Ovary (tissue), 9 donors: ENCODE data around the gene DAAM1. TPM values are rescaled to one million over a fixed set of nuclear protein-coding genes. Genes with fewer than 3 reads are reported as not detected.

ENCODE experiments used
- DNase-seq, 5 donors: peaks; one replicate each; pipeline ENCODE4 v3.0.0-alpha.2; 2019 to 2020
- H3K27ac ChIP-seq, 2 donors: fragments of 200-600 bp; one replicate each; pipeline versions ENCODE4 v1.5.1 to v1.8.0; 2019 to 2022
- H3K27me3 ChIP-seq: fragments of 200-600 bp; one replicate; pipeline ENCODE4 v1.8.0; 2022
- H3K36me3 ChIP-seq: fragments of 200-600 bp; sonication (generic); one replicate; pipeline ENCODE4 v1.5.1; 2019
- H3K4me1 ChIP-seq: one replicate; pipeline ENCODE4 v1.8.1; 2013; ENCODE audit warnings: mild to moderate bottlenecking, moderate library complexity; ENCODE audit not compliant: insufficient read depth
- H3K4me3 ChIP-seq: fragments of 200-600 bp; sonication (generic); one replicate; pipeline ENCODE4 v1.5.1; 2017
- H3K9me3 ChIP-seq, 2 donors: fragments of 200-600 bp in 1 of 2; sonication (generic) in 1 of 2; one replicate each; pipeline versions ENCODE4 v1.5.1 to v1.8.1; 2013 to 2019; ENCODE audit warnings: mild to moderate bottlenecking in 1 of 2, moderate library complexity in 1 of 2
- CTCF ChIP-seq, 3 donors: fragments of 450-650 bp in 2 of 3; fragments of 200-600 bp in 1 of 3; IDR thresholded peaks; one replicate each; pipeline versions ENCODE4 v1.5.1 to v1.8.0; 2016 to 2022; ENCODE audit warnings: antibody characterized with exemption in 3 of 3, mild to moderate bottlenecking in 1 of 3
- EP300 ChIP-seq: sonication (generic); formaldehyde crosslinking; IDR thresholded peaks from one replicate; pipeline ENCODE4 v1.6.1; 2017; ENCODE audit warnings: antibody characterized with exemption
- POLR2A ChIP-seq: fragments of 450-650 bp; IDR thresholded peaks from one replicate; pipeline ENCODE4 v1.6.1; 2017; ENCODE audit warnings: antibody characterized with exemption, mild to moderate bottlenecking, moderate library complexity
- WGBS, 3 donors: extraction: QIAGEN DNeasy Blood & Tissue Kit in 1 of 3; methylation state at CpG; one replicate each; pipeline versions ENCODE4 v1.1.5 to v1.1.7; 2013 to 2017; 5-methylcytosine and 5-hydroxymethylcytosine counted together
- intact Hi-C, 4 donors: fragments of 100-400 bp; cut with DNase I; formaldehyde crosslinking; loops; one replicate each; pipeline versions ENCODE4 v1.11.0 to v1.15.1; 2022 to 2023
- polyA plus RNA-seq, 2 donors: library from polyadenylated mRNA; stranded (reverse); fragments of 200-250 nt in 1 of 2; fragments of 350-450 nt in 1 of 2; fragmentation: Illumina TruSeq in 1 of 2; extraction: RNeasy Lipid Tissue Mini Kit (QIAGEN cat#74804) in 1 of 2; gene quantifications; one replicate each; pipeline ENCODE4 v1.2.3, GENCODE V29; 2013 to 2014
- total RNA-seq, 7 donors: library from RNA; depleted of rRNA in 2 of 7; stranded (reverse); fragments of >200 nt in 2 of 7; fragmentation: NEBNext Ultra II Directional in 3 of 7; extraction: Animal tissue kit (Norgen Biotek cat#: 25700) in 3 of 7; gene quantifications; one replicate each; pipeline versions ENCODE4 v1.1.0 to v1.2.4, GENCODE V29; 2016 to 2023
- donor health status: DM: no; HTN: no; CAD: no; lungs with moderate emphysema.
- donor health status: DM: no; HTN: no; CAD: no.
- donor health status: Bipolar disorder and iron deficiency.
- donor health status: DM: yes; HTN: yes; CAD: no.
- donor health status: DM: no; HTN: no; CAD: no.
- donor health status: DM: yes; HTN: yes; CAD: no.

Gene DAAM1
- total and polyA plus RNA-seq, 9 donors = 19.0 to 83.3 (median 35.3) TPM

- H3K27me3 ChIP-seq = no peaks in the 10 kb centered on the region
- no peak overlapping the region for H3K27ac ChIP-seq
- no peaks in the 10 kb centered on the region for H3K36me3 ChIP-seq
- 1 to 20% (median 17%) methylated on average over 1 of the region's 1 CpG for WGBS, 3 donors
- peaks cover 3% of the 10 kb centered on the region for H3K4me1 ChIP-seq
- no peak overlapping the region for H3K4me3 ChIP-seq
- no peaks in the 10 kb centered on the region for H3K9me3 ChIP-seq
- DNase-seq = no peak
- intact Hi-C loops = no loop called here
- TF ChIP-seq EP300 (no peak), CTCF (IDR thresholded peaks at IDR 0.05) (no peak), POLR2A (no peak)
Observed at GRCh38 chr14:59305836-59306555, 117.5 kb downstream of the DAAM1 start.

GRCh38 chr14:59306775-59307174 lies 118.3 kb downstream of the DAAM1 start:
- no peak for TF ChIP-seq EP300
- TF ChIP-seq POLR2A = no peak
- no peak for TF ChIP-seq CTCF (IDR thresholded peaks at IDR 0.05)
- no peak overlapping the region for H3K27ac ChIP-seq

GRCh38 chr14:59308086-59308485 lies 119.6 kb downstream of the DAAM1 start:
- no peak for DNase-seq
- Histone ChIP-seq H3K9me3 (no peaks in the 10 kb centered on the region), H3K36me3 (no peaks in the 10 kb centered on the region), H3K27me3 (no peaks in the 10 kb centered on the region), H3K4me3 (no peak overlapping the region), H3K27ac (no peak overlapping the region), H3K4me1 (peaks cover 4% of the 10 kb centered on the region)
- intact Hi-C loops = no loop called here
- no peak for TF ChIP-seq POLR2A
- TF ChIP-seq EP300 = no peak
- TF ChIP-seq CTCF (IDR thresholded peaks at IDR 0.05) = no peak

More at GRCh38 chr14:59306775-59307174, 118.3 kb downstream of the DAAM1 start:
- H3K4me1 ChIP-seq = peaks cover 3% of the 10 kb centered on the region
- no peaks in the 10 kb centered on the region for H3K9me3 ChIP-seq
- no peaks in the 10 kb centered on the region for H3K27me3 ChIP-seq
- DNase-seq = no peak
- 95 to 96% (median 96%) methylated on average over 1 of the region's 1 CpG for WGBS, 3 donors
- no peaks in the 10 kb centered on the region for H3K36me3 ChIP-seq
- H3K4me3 ChIP-seq = no peak overlapping the region
- intact Hi-C loops = no loop called here

GRCh38 chr14:59308673-59309072 lies 120.2 kb downstream of the DAAM1 start:
- Histone ChIP-seq H3K27me3 (no peaks in the 10 kb centered on the region), H3K4me1 (peaks cover 5% of the 10 kb centered on the region), H3K4me3 (no peak overlapping the region), H3K9me3 (no peaks in the 10 kb centered on the region), H3K27ac (no peak overlapping the region), H3K36me3 (no peaks in the 10 kb centered on the region)
- 62 to 68% (median 64%) methylated on average over 1 of the region's 1 CpG for WGBS, 3 donors
- intact Hi-C loops = no loop called here
- no peak for DNase-seq
- TF ChIP-seq CTCF (IDR thresholded peaks at IDR 0.05) (no peak), EP300 (no peak)
